DMS114 treated with DMSO at 0.1 percent for 48 hours (cell line): ENCODE measurements around the gene MAPKAPK2.
"Not testable (repeated sequence)": the region's sequence is repeated elsewhere in the genome, so short reads cannot be mapped to it uniquely, and the experiment has no call there.

ENCODE experiments used
- DNase-seq: peaks from one replicate; lab custom pipeline; 2025; ENCODE audit not compliant: unreplicated experiment; lab: John Stamatoyannopoulos, UW

The MAPKAPK2 gene

DNA sequence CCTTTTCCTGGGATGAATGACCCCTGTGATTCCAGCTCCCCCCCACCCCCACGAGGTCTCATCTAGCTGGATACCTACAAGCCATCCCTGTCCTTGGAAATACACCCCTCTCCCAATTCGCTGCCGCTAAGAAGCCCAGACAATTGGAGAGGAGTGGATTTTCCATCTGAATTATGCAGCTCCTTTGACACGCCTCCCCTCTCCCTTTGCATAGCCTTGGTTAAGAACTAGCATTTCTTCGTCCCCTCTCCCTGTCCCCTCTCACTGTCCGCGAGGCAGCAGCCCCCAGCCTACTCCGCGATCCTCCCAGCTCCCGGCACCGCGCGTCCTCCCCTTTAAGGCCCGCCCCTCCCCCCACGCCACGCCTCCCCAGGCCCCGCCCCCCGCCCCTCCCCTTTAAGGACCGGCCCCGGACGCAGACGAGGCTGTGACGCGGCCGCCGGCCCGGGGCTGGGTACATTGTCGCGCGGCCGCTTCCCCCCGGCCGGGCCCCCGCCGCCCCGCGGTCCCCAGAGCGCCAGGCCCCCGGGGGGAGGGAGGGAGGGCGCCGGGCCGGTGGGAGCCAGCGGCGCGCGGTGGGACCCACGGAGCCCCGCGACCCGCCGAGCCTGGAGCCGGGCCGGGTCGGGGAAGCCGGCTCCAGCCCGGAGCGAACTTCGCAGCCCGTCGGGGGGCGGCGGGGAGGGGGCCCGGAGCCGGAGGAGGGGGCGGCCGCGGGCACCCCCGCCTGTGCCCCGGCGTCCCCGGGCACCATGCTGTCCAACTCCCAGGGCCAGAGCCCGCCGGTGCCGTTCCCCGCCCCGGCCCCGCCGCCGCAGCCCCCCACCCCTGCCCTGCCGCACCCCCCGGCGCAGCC is at the start of gene MAPKAPK2:
MAPKAPK2 (plus strand) TSS at position 428 of the 856 bp plus-strand sequence; CDS start at position 753, 325 bp downstream.
- peak; percentile 14 for DNase-seq

DNA sequence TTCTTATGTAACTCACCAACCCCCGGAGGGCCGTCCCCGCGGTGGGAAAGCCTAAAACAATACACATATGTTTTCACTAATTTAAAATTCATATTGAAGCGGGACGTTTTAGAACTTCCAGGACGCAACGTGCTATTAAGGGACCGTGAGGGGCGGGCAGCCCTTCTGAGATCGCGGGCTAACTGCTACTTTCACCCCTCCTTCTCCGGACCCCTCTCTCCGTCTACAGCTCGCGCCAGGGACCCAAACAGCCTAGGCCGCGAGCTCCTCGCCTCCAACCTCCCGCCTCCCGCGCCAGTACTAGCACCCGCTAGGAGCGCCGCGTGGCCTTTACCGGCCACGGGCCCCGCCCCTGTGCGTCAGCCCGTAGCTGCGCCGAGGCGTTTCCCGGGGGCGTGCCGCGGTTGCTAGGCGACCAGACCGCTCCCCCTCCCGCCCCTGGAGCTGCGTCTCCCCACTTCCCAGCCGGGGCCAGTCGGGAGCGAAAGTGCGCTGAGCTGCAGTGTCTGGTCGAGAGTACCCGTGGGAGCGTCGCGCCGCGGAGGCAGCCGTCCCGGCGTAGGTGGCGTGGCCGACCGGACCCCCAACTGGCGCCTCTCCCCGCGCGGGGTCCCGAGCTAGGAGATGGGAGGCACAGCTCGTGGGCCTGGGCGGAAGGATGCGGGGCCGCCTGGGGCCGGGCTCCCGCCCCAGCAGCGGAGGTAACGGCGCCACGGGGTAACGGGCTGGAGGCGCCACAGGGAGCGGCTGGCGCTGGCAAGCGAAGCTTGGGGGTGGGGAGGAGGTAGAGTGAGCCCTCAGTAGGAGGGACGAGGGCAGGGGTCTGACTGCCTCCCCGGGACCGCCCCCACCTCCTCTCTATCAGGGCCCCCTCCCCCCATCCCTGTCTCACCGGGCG is 49.4 kb upstream of the MAPKAPK2 start, which contains the start of gene DYRK3:
DYRK3 (plus strand) TSS at position 457 of the 898 bp plus-strand sequence; CDS start at position 625, 168 bp downstream.
- DNase-seq, result peak; percentile 86

DNA sequence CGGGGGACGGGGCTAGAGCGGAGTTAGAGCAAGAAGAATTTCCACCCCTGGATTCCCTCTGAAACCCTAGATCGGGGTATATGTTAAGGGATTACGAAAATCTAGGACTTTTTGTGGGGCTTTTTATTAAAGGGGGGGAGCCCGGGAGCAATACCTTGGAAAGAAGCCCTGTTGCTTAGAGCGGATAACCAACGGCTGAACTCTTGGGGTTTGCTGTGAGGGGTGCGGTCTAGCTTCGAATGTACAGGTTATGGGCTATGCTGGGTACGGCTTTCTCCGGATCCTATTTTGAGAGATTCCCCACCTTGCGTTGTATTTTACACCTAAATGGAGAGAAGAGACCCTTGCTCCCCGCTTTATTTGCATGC is 48.7 kb upstream of the MAPKAPK2 start:
- DNase-seq, result no peak

DNA sequence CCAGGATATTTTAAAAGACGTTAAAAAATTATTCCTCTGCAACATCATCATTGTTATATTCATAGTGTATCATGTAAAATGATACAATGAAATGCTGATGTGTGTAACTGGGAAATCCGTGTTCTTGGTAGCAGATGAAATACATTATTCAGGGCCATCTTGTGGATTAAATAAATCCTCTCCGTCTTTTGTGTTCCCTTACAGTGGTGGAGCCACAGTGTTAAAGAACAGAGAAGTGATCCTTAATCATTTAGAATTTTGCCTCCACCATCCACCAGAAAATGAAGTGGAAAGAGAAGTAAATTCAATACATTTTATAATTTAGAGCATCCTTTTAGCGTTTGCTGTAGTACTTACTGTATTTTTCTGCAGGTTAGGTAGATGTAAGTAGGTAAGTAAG is 48.0 kb upstream of the MAPKAPK2 start:
- DNase-seq, result peak; percentile 12

DNA sequence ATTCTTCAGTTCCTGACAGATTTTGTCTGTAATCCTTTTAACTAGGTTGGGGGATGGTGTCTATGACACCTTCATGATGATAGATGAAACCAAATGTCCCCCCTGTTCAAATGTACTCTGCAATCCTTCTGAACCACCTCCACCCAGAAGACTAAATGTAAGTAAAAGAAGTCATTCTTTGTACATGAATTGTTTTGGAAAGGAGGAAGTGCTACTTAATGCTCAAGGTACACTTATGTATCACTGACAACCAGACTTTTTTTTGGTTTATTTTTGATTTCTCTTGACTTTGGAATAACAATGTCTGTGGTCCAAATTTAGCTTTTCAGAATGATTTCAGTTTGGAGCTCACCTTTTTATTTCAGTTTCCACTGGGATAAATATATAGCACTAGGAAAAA is 47.1 kb upstream of the MAPKAPK2 start:
- DNase-seq, result no peak

DNA sequence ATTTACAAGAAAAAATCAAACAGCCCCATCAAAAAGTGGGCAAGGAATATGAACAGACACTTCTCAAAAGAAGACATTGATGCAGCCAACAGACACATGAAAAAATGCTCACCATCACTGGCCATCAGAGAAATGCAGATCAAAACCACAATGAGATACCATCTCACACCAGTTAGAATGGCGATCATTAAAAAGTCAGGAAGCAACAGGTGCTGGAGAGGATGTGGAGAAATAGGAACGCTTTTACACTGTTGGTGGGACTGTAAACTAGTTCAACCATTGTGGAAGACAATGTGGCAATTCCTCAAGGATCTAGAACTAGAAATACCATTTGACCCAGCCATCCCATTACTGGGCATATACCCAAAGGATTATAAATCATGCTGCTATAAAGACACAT is 42.6 kb upstream of the MAPKAPK2 start:
- DNase-seq, result not testable (repeated sequence)

DNA sequence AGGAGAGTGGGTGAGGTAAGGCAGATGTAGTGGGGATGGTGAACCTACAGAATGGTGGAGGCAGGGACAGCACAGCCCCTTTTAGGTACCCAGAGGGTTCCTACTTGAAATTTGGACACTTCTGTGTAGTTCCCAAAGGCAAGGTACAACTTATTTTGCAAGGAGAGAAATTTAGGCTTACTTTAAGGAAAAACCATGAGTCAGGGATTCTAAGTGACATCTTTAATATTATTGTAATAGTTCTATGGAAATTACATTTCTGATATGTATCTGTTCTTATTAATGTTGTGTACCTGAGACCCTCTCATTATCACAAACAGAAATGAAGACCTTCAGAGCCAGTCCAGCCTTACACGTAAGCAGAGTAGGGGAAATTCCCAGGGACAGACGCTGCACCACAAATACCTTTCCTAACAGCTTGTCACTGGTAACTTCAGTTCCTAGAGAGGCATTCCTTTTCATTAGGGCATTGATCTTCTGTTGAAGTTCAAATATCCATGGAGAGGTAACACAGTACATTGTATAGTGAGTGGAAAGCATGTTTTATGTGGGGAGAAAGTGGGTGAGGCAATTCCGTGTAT is 41.5 kb upstream of the MAPKAPK2 start:
- DNase-seq, result no peak

DNA sequence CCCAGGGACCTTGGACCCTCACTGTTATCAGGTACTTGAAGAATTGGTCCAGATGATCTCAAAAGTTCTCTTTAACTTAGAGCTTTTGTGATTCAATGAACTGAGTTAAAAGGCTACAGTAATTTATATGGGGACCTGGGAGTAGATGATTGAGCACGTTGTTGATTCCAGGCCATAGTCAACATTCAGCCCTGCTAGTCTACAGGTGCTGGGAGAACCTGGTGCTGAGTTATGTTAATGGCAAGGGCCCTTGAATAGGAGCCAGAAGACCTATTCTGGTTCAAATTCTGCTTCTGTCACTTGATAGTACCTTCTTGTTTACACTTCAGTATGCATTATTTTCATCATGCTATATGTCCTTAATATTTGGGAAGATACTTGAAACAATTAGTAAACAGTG is 38.2 kb upstream of the MAPKAPK2 start:
- no peak for DNase-seq

DNA sequence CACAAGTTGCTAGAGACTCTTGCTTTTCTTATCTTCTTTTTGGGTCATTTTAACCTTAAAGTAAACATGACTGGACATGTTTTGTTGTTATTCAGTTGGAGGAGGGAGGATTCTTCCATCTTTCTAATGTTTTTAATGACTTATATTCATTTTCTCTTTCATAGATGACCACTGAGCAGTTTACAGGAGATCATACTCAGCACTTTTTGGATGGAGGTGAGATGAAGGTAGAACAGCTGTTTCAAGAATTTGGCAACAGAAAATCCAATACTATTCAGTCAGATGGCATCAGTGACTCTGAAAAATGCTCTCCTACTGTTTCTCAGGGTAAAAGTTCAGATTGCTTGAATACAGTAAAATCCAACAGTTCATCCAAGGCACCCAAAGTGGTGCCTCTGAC is 37.5 kb upstream of the MAPKAPK2 start:
- no peak for DNase-seq

DNA sequence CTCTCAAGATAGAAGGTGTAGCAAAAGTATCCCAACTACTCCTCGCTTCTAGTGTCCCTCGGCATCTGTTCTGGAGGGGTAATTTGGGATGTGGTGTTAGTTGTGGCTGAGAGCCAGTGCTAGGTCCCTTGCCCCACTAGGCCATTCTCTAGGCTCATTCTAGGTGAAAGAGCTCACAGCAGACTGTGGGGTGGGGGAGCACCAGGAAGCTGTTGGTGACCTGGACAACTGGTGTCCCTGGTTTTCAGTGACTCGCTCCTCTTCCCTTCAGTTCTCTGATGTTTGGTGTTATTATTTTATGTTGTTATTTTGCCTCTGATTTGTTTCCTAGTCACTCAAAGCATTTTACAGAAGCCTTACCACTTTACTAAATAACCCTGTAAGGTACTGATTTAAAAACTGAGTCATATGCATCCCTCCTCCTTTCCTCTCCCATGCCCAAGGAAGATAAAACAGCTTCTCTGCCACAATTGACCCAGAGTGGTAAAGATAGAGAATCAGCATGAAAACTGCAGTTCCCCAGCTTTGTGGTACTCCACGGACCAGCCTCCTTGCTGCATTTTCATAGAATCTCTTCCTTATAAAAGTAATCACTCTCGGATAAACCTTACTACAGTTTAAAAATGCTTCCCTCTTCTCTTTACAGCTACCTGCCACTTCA is 35.3 kb upstream of the MAPKAPK2 start:
- DNase-seq, result no peak

DNA sequence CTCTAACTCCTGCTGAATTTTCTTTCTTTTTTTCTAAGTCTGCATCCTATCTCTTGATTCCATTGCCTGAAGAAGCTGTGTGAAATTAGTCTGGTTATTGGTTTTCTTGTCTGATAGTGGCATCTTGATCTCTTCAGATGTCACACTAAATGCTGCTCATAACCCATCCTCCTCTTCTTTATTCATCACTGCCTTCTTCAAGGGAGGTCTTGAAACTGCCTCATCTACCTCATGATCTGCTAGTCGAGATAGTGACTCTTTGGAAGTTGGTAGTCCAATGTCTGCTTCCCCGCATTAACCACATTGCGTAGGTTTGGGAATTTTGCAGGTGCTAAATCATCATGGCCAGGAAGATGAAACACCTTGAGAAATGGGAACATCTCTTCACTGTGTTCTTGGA is 33.7 kb upstream of the MAPKAPK2 start:
- no peak for DNase-seq

DNA sequence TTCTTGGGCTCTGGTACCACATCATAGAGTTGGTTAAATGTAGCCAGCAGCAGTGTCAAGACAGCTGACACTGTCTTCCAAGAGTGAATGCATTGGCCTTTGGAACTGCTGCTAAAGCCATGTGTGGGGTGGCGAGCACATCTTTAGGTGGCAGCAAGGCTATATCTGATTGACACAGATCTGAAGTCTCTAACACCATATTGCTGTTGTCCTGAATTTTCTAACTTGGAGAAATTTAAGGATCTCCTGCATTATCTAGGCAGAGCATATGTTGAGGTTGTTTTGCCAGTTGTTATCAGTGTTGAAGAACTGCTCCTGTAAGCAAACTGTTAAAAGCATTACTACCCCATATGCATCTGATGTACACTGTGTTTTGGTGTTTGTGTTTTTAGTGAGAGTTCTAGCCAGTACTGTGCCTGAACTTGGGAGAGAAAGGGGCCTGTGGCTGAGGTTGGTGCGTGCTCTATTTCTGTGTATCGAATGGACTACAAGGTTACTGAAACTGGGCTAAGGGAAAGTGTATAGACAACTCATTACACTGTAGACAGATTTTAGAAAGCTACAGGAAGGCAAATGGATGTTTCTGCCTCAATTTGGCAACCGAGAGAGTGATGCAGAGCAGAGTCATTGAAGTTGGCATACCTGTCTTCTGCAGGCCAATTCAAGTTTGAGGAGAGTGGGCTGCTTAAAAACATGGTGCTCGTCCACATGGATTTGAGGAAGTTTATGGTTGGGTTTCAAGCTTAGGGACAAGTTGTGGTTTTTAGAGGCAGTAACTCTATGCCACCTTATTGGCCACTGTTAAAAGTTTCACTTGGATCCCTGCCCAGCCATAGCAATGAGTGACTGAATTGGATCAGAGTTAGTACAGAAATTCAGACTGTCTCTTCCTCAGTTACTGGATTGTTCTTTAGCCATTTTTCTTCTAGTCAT is 32.5 kb upstream of the MAPKAPK2 start:
- no peak for DNase-seq

DNA sequence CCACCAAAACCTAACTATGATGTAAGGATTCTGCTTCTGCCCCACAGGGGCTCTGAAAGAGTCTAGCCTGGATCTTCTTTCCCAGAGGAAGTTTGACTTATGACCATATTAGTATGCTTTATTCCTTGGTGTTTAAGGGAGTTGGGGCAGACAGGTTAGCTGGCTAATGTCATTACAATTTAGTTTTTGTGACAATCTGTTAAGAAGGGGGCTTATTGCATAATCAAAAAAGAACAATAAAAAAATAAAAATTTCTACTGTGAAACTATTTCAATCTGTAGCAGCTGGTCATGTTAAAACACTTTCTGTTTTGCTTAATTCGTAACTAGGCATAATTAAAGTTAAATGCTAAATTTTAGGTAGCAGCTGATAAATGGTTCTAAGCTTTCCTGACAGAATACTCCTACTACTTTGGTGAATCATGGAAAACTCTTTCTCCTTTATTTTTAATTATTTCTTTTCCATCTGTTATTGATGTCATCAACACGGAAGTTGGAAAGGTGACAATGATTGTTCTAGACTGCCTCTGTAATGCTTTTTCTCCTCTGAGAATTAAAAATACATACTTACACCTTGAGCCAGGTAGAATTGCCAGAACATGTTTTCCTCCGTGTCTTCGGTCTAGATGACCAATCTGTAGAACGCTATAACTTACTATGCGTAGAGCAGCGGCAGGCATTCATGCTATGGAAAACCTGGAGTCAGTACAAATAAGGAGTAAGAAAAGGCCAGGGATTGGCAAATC is 30.8 kb upstream of the MAPKAPK2 start:
- no peak for DNase-seq

DNA sequence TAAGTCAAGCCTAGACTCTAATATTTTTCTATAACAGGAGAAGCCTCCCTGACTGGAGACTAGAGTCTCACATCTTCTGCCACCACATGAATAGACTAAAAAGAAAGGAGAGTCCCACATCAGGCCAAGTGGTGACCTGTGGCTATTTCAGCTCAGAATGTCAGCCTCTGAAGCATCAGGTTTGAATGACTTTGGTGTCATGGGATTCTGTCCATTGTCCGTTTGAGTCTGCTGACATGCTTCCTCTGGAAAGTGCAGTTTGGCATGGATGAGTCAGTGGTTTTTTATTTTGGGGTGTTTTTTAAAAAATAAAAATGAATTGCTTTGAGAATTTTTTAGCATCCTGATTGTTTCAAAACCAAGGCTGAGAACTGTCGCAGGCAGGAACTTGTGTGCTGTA is 29.9 kb upstream of the MAPKAPK2 start:
- DNase-seq, result no peak

DNA sequence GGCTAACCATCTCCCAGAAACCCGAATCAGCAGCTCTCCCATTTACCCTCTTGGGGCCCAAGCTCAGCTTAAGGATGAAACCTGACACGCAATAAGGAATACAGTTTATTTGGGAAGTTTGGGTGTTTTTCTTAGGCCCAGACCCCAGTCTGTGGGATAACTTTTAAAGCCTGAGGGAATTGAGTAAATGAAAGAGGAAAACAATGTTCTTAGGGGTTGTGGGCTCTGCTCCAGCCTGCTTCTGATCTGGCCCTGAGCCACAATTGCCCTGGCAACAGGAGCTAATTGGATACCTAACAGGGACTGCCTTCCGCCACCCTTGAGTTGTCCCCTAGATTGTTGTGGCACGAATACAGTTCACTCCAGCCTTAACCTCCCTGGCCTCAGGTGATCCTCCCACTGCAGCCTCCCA is 29.2 kb upstream of the MAPKAPK2 start:
- no peak for DNase-seq

DNA sequence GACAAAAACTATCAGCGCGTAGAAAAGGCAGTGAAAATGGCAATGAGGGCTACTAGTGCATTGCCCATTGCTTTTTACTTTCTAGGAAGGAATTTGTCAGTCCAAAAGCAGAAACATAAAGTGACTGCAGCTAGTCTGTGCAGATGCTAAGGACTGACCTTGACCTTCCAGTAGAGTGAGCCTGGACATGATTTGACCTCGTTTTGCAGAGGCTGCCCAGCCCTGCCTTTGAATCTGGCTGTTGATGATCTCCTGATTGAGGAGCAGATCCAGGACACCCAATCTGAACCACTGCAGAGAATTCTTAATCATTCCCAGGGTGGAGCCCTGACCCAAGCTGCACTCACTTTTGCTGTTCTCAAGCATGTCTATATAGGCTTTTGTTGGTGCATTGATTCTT is 27.8 kb upstream of the MAPKAPK2 start:
- DNase-seq, result no peak

DNA sequence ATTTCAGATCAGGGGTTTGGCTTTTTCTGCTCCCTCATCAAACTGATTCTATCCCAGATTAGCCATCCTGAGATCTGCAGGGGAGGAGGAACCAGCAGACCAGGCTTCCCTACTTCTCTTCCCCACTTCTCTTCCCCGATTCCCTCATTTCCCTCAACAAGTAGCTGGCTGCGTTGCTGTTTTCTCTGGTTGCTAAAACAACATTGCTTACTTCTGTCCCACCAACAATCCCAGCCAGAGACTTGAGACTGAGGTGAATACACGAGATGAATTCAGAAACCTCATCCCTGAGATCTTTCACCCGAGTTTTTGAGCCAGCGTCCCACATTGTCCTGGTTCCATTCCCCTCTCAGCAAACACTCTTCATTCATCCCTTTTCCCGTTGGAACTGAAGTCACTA is 27.0 kb upstream of the MAPKAPK2 start:
- DNase-seq, result no peak

DNA sequence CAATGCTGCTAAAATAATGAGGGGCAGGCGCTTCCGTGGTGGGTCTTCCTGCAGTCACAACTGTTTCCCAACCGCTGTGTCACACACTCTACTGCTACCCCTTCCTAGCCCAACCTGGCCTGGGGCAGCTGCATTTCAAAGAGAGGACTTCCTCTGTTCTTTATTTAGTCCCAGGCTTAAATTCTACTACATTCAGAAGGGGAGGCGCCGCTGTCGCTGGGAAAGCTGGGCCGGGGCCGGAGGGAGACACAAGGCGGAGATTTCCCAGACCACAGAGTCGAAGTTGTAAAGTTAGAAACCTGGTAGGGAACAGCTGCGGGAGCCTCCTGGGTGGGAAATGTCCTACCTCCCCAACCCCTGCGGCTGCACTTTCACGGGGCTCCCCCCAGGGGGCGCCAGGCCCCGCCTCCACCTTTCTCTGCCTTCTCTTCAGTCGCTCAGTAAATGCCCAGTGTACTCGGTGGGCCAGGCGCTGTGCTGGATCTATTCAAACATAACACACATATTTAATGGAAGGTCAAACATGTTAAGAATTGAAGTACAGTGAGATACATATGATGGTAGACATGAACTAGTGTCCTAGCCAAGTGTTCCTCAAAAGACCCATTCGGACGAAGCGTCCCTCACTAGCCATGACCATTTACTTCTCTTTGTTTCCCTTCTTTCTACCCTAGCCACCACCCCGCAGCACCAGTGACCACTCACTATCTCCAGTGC is 26.3 kb upstream of the MAPKAPK2 start:
- no peak for DNase-seq

DNA sequence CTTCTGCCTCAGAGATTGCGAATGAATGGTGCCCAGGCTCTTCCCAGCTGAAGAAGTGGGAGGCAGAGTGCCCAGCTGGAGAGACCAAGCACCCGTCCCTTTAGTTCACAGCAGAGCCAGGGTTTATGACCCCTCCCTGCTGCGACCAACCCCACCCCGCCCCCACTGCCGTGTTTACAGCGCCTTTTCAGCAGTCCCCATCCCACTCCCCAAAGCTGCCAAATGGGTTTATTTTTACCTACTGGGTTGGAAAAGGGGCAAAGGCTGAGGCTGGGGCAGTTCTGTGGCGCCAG is 25.8 kb upstream of the MAPKAPK2 start:
- DNase-seq, result no peak
